Measurements from ENCODE around the gene TUFT1.
A peak's percentile ranks its signal among the peaks of the same experiment; 100 is the strongest.

TUFT1 gene

GRCh38 chr1:151536499-151536898, 3.6 kb upstream of the TUFT1 start:
- ChIA-PET POLR2A (no interaction called here), CTCF (no interaction called here)
- TF ChIP-seq SUZ12 (IDR thresholded peaks at IDR 0.05) = no peak
- TF ChIP-seq HDGF (IDR thresholded peaks at IDR 0.05; ENCODE audit: borderline replicate concordance) = no peak
- TF ChIP-seq TARDBP (IDR thresholded peaks at IDR 0.05) = no peak
- no peak for TF ChIP-seq FOXM1 (IDR thresholded peaks at IDR 0.05; ENCODE audit: borderline replicate concordance)
- no peak for TF ChIP-seq FOXK2 (IDR thresholded peaks at IDR 0.05)
- no peak for TF ChIP-seq BHLHE40 (IDR thresholded peaks at IDR 0.05; ENCODE audit: borderline replicate concordance)
- TF ChIP-seq L3MBTL2 (conservative IDR thresholded peaks at IDR 0.05) = no peak
- no peak for TF ChIP-seq FOXA1 (IDR thresholded peaks at IDR 0.05)
- no peak for TF ChIP-seq LEF1 (IDR thresholded peaks at IDR 0.05; ENCODE audit: borderline replicate concordance)
- no peak for TF ChIP-seq ELF4 (IDR thresholded peaks at IDR 0.05)
- TF ChIP-seq ZNF384 (IDR thresholded peaks at IDR 0.05) = no peak
- no peak for TF ChIP-seq NFRKB (IDR thresholded peaks at IDR 0.05)
- no peak for TF ChIP-seq CTBP1 (IDR thresholded peaks at IDR 0.05; ENCODE audit: borderline replicate concordance)
- no peak for TF ChIP-seq PKNOX1 (IDR thresholded peaks at IDR 0.05)
- TF ChIP-seq SP1 (IDR thresholded peaks at IDR 0.05) = no peak
- no peak for DNase-seq (ENCODE audit: extremely low spot score)

GRCh38 chr1:151537112-151537511, 3.0 kb upstream of the TUFT1 start:
- POLR2A ChIA-PET = no interaction called here
- no peak for DNase-seq (ENCODE audit: extremely low spot score)
- CTCF ChIA-PET = interaction anchor here (0.6 kb wide), 1 partner anchor 397 kb away, joined by 3 read pairs; no protein-coding TSS in a partner anchor
- TF ChIP-seq ARNT (IDR thresholded peaks at IDR 0.05) (no peak), BHLHE40 (IDR thresholded peaks at IDR 0.05; ENCODE audit: borderline replicate concordance) (no peak), L3MBTL2 (conservative IDR thresholded peaks at IDR 0.05) (no peak), FOXK2 (IDR thresholded peaks at IDR 0.05) (no peak), SP1 (IDR thresholded peaks at IDR 0.05) (no peak), ZNF384 (IDR thresholded peaks at IDR 0.05) (no peak), NFRKB (IDR thresholded peaks at IDR 0.05) (no peak), FOXM1 (IDR thresholded peaks at IDR 0.05; ENCODE audit: borderline replicate concordance) (no peak), FOXA1 (IDR thresholded peaks at IDR 0.05) (no peak), ELF4 (IDR thresholded peaks at IDR 0.05) (no peak), SUZ12 (IDR thresholded peaks at IDR 0.05) (no peak), PKNOX1 (IDR thresholded peaks at IDR 0.05) (no peak), LEF1 (IDR thresholded peaks at IDR 0.05; ENCODE audit: borderline replicate concordance) (no peak), HDGF (IDR thresholded peaks at IDR 0.05; ENCODE audit: borderline replicate concordance) (no peak), TARDBP (IDR thresholded peaks at IDR 0.05) (no peak), CTBP1 (IDR thresholded peaks at IDR 0.05; ENCODE audit: borderline replicate concordance) (no peak)

GRCh38 chr1:151539321-151540020, 638 bp upstream of the TUFT1 start:
- ChIA-PET POLR2A (interaction anchor here (0.7 to 2.0 kb wide), 17 partner anchors 9 to 191 kb away, joined by 3 to 13 read pairs (median 4); partner anchors contain the start of genes CGN and SNX27), CTCF (interaction anchor here (0.6 to 2.4 kb wide), 4 partner anchors 28 to 446 kb away, joined by 3 to 11 read pairs (median 4); partner anchors contain the start of gene CGN)
- TF ChIP-seq HDGF (IDR thresholded peaks at IDR 0.05; ENCODE audit: borderline replicate concordance) = no peak
- no peak for TF ChIP-seq ELF4 (IDR thresholded peaks at IDR 0.05)
- no peak for TF ChIP-seq SP1 (IDR thresholded peaks at IDR 0.05)
- DNase-seq (ENCODE audit: extremely low spot score) = peak; percentile 67

GRCh38 chr1:151540982-151541377, 871 bp downstream of the TUFT1 start:
- POLR2A ChIA-PET = interaction anchor here (0.5 to 2.2 kb wide), 19 partner anchors 8 to 221 kb away, joined by 3 to 13 read pairs (median 4); partner anchors contain the start of genes CGN, POGZ, PSMB4 and RIIAD1
- TF ChIP-seq HDGF (IDR thresholded peaks at IDR 0.05; ENCODE audit: borderline replicate concordance) = no peak
- no peak for TF ChIP-seq FOXM1 (IDR thresholded peaks at IDR 0.05; ENCODE audit: borderline replicate concordance)
- TF ChIP-seq BHLHE40 (IDR thresholded peaks at IDR 0.05; ENCODE audit: borderline replicate concordance) = no peak
- TF ChIP-seq ARNT (IDR thresholded peaks at IDR 0.05) = no peak
- no peak for TF ChIP-seq FOXA1 (IDR thresholded peaks at IDR 0.05)
- TF ChIP-seq ELF4 (IDR thresholded peaks at IDR 0.05) = no peak
- no peak for TF ChIP-seq LEF1 (IDR thresholded peaks at IDR 0.05; ENCODE audit: borderline replicate concordance)
- TF ChIP-seq SUZ12 (IDR thresholded peaks at IDR 0.05) = no peak
- no peak for TF ChIP-seq TARDBP (IDR thresholded peaks at IDR 0.05)
- TF ChIP-seq FOXK2 (IDR thresholded peaks at IDR 0.05) = no peak
- no peak for TF ChIP-seq NFRKB (IDR thresholded peaks at IDR 0.05)
- no peak for TF ChIP-seq ZNF384 (IDR thresholded peaks at IDR 0.05)
- TF ChIP-seq CTBP1 (IDR thresholded peaks at IDR 0.05; ENCODE audit: borderline replicate concordance) = no peak
- no peak for TF ChIP-seq L3MBTL2 (conservative IDR thresholded peaks at IDR 0.05)
- no peak for TF ChIP-seq SP1 (IDR thresholded peaks at IDR 0.05)
- no peak for TF ChIP-seq PKNOX1 (IDR thresholded peaks at IDR 0.05)
- DNase-seq (ENCODE audit: extremely low spot score) = peak; percentile 42
- CTCF ChIA-PET = interaction anchor here (1.3 to 2.4 kb wide), 2 partner anchors 53 to 194 kb away, joined by 3 to 11 read pairs; no protein-coding TSS in a partner anchor

- no peak for DNase-seq (ENCODE audit: extremely low spot score)
- POLR2A ChIA-PET = interaction anchor here (1.0 to 2.2 kb wide), 8 partner anchors 18 to 220 kb away, joined by 3 to 9 read pairs (median 4); partner anchors contain the start of genes CGN and RIIAD1
- CTCF ChIA-PET = interaction anchor here (1.3 to 2.4 kb wide), 2 partner anchors 52 to 193 kb away, joined by 3 to 11 read pairs; no protein-coding TSS in a partner anchor
Measured at GRCh38 chr1:151541752-151542151, 1.6 kb downstream of the TUFT1 start.

More at GRCh38 chr1:151541752-151542151, 1.6 kb downstream of the TUFT1 start:
- TF ChIP-seq FOXK2 (IDR thresholded peaks at IDR 0.05) (no peak), SP1 (IDR thresholded peaks at IDR 0.05) (no peak), BHLHE40 (IDR thresholded peaks at IDR 0.05; ENCODE audit: borderline replicate concordance) (no peak), LEF1 (IDR thresholded peaks at IDR 0.05; ENCODE audit: borderline replicate concordance) (no peak), ELF4 (IDR thresholded peaks at IDR 0.05) (no peak), FOXM1 (IDR thresholded peaks at IDR 0.05; ENCODE audit: borderline replicate concordance) (no peak), HDGF (IDR thresholded peaks at IDR 0.05; ENCODE audit: borderline replicate concordance) (no peak), NFRKB (IDR thresholded peaks at IDR 0.05) (no peak), CTBP1 (IDR thresholded peaks at IDR 0.05; ENCODE audit: borderline replicate concordance) (no peak), PKNOX1 (IDR thresholded peaks at IDR 0.05) (no peak)
